ENCODE results near the gene CETN2. TPM values are rescaled to one million over a fixed set of nuclear protein-coding genes. Genes with fewer than 3 reads are reported as not detected.
"Not testable (repeated sequence)": the region's sequence is repeated elsewhere in the genome, so short reads cannot be mapped to it uniquely, and the experiment has no call there.

Gene CETN2
- polyA plus RNA-seq (ENCODE audit: insufficient read length in 4 of 4) = 100 to 1,000 TPM; 119 to 135 (median 132) TPM

- DNase-seq (ENCODE audit: low read depth in 4 of 4, low spot score in 3 of 4) = peak; percentile 72 to 86 (median 86)
These were observed at the start of gene CETN2, which contains the start of gene NSDHL for GRCh38 chrX:152830312-152831305. TSS of gene CETN2 (minus strand) at chrX:152830757. CDS start at chrX:152830710, 47 bp downstream. TSS of gene NSDHL (plus strand) at chrX:152831063. CDS start at chrX:152846325, 15,262 bp downstream.

DNA sequence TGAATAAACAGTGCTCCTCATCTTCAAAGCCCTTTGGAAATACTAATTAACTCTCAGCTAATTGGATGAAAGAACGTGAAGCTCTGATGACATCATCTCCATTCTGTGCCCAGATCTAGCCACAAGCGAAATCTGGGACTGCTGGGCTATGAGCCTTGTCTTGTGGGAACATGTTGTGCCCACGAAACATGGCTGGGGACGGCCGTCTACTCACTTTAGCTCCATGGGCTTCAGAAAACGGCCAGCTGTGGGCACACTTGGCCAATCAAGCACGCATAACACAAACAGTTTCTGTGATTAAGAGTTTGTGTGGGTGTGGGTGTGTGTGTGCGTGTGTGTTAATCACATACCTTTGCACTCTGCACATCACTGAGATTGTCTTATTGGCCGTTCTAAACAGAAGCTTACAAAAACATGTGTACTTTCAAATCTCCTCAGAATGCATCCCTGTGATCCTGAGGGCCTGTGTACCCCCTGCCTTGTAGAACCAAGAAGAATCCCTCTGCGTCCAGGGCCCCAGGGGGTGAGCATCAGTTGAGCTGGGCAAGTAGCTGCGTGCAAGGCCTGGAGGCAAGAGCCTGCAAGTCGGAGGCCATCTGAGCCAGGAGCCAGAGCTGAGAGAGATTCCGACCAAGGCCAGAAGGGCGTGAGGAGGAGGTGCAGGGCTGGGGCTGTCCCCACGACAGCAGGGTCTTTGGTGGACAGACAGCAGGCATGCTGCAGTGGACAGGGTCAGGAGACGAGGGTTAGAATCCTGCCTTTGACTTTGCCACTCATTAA, 48.6 kb upstream of the CETN2 start:
- no peak for DNase-seq (ENCODE audit: low read depth in 4 of 4, low spot score in 3 of 4)

DNA sequence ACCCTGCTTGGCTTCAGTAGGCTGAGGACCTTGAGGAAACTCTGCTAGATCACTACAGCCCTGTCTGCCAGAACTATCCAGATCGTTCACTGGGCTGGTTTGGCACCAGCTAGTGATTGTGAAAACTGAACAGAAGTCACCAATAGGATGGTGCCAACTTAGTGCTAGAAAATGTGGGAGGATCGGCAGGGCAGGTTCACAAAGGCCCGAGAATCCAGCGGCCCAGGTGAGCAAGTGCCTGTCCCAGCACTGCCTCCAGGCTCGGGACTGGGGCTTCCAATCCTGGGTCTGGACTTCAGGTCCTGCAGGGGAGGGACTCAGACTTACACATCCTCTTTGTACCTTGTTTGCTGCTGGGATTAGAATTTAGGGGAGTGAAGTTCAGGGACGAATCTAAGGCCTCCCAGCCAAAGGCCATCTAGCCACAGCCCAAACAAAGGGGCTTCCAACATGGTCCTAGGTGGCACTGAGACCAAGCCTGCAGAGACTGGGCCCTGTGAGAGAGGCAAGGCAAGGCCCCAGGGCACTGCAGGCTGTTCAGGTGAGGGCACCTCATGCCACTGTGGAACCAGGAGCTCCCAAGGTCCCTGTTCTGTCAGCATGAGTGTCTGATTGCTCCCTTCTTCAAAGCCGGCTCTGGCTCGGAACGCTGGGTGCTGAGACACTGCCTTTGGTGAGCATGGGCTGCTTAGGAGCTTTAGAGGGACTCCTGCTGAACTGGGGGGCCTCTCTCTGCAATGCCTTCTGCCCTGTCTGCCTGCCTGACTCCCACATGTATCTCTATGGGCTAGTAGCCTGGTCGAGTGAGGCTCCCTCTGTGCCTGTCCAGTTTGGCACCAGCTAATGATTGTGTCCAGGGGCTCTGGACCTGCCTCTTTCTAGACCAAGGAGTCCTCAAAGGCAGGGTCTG, 46.6 kb upstream of the CETN2 start:
- no peak for DNase-seq (ENCODE audit: low read depth in 4 of 4, low spot score in 3 of 4)

- no peak for DNase-seq (ENCODE audit: low read depth in 4 of 4, low spot score in 3 of 4)
These were observed 42.8 kb upstream of the CETN2 start for GRCh38 chrX:152873361-152873760.

- no peak for DNase-seq (ENCODE audit: low read depth in 4 of 4, low spot score in 3 of 4)
These were observed 42.0 kb upstream of the CETN2 start for GRCh38 chrX:152872522-152872921.

DNA sequence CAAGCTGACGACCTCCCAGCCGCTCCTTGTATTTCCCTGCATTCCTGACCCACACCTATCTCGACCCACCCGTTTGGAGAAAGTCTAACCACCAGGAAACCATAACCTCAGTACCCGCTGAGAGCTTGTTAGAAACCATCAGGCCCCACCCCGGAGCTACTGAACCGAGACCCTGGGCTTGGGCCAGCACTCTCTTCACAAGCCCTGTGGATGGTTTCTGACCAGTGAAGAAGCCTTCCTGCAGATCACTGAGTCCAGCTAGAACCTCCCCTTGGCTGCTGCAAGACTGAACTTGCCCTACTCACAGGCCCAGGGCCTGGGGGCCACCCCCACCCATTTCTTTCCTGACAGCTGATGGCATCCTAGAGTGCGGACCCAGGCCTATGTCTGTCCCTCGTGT, 40.7 kb upstream of the CETN2 start:
- no peak for DNase-seq (ENCODE audit: low read depth in 4 of 4, low spot score in 3 of 4)

DNA sequence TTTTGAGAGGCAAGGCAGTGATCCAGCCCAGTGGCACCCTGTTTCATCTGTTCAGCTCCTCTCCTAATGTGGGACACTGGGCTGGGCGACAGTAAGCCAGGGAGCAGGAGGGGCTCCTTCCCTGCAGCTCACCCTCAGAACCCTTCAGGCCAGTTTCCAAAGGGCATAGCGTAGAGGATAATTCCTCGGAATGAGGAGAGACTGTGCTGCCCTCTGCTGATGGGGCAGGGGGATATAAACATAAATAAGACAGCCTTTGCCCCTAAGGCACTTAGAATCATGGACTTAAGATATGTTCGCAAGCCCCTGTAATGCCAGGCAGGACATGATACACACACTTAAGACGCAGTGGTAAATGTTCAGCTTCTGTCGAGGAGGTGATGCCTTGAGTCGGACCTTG, 39.4 kb upstream of the CETN2 start:
- no peak for DNase-seq (ENCODE audit: low read depth in 4 of 4, low spot score in 3 of 4)

DNA sequence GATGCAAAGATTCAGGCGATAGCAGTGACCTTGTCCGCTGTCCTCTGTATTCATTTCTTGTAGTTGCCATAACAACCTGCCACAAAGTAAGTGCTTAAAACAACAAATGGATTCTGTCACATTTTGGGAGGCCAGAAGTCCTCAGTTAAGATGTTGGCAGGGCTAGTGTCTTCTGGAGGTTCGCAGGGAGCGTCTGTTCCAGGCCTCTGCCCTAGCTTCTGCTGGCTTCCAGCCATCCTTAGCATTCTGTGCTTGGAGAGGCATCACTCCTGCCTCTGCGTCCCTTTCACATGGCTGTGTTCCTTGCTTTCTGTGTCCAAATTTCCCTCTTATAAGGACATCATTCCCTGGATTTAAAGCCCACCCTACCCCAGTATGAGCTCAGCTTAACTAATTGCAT, 35.8 kb upstream of the CETN2 start:
- DNase-seq (ENCODE audit: low read depth in 4 of 4, low spot score in 3 of 4) = no peak

- DNase-seq (ENCODE audit: low read depth in 4 of 4, low spot score in 3 of 4) = no peak
These were observed 34.8 kb upstream of the CETN2 start for GRCh38 chrX:152865232-152865920.

- no peak for DNase-seq (ENCODE audit: low read depth in 4 of 4, low spot score in 3 of 4)
These were observed 31.3 kb upstream of the CETN2 start for GRCh38 chrX:152861826-152862225.

GRCh38 chrX:152861116-152861515, 30.6 kb upstream of the CETN2 start:
- DNase-seq (ENCODE audit: low read depth in 4 of 4, low spot score in 3 of 4) = no peak

DNA sequence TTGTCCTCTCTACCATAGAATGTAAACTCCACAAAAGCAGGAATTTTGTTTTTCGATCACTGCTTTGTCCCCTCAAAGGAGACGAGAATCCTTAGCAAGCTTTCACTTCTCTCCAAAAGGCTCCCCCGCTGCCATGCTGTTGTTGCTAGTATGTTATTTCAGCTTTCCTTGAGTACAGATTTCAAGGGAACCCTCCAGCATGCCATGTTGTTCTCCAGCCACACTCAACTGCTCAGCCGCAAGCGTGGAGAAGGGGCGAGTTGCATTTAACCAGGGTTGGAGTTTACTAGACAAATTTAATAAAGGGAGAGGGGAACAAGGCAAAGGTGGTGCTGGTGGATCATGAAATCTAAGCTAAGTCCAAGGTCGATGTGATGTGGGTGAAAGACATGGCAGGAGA, 23.4 kb upstream of the CETN2 start:
- DNase-seq (ENCODE audit: low read depth in 4 of 4, low spot score in 3 of 4) = no peak

DNA sequence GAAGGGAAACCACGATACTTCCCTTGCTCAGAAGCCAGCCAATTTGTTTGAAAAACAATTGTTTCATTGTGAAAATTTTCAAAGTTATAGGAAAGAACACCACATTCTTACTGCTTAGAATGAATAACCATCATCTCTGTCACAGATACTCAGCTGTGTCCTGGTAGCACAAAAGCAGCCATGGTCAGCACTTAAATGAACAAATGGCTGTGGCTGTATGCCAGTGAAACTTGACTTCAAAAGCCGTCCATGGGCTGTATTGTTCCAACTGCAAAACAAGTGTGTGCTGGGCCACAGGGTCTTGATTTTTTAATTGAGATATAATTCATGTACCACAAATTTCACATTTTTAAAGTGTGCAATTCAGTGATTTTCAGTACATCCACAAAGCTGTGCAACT, 19.9 kb upstream of the CETN2 start:
- DNase-seq (ENCODE audit: low read depth in 4 of 4, low spot score in 3 of 4) = no peak

GRCh38 chrX:152847281-152847680, 16.7 kb upstream of the CETN2 start:
- DNase-seq (ENCODE audit: low read depth in 4 of 4, low spot score in 3 of 4) = no peak

DNA sequence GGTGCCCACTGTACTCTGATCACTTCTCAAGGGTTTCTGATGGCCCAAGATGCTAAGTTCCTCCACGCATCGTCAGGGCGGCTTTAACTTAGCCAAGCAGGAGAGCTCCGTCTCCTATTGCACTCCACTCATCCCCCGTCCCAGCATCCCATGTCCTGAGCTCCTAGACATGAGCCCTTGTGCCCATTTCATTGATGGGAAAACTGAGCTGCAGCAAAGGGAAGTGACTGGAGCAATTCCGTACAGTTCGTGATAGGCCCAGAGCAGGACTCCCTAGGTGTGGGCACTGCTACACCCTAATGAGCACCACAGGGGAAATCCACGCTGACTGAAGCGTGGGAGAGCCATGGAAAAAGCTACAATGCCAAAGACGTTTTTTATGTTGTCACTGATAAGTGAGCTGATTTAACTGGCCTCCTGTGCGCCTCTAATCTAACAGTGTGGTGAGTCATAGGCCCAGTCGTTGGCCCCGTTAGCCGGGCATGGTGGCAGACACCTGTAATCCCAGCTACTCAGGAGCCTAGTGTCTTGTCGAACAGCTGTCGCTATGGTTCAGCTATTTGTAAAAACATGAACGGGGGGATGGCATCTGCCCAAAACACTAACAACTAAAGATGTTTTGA, 15.2 kb upstream of the CETN2 start:
- DNase-seq (ENCODE audit: low read depth in 4 of 4, low spot score in 3 of 4) = no peak

DNA sequence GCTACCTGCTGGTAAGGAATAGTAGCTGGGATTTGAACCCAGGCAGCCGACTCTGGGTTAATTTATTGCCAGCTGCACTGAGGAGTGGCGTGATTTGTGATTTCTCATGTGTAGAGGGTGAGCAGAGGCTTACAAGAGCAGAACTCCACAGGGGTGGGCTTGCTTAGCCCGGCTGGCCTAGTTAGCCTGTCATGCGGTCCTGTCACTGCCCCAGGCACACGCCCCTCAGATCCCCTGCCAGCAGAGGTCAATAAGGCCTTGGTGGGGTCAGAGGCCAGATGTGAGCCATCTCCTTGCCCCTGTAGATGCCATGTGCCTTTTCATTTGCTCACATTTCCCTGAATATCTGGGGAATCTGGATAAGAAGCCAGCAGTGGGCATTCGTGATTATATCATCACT, 13.7 kb upstream of the CETN2 start:
- no peak for DNase-seq (ENCODE audit: low read depth in 4 of 4, low spot score in 3 of 4)

DNA sequence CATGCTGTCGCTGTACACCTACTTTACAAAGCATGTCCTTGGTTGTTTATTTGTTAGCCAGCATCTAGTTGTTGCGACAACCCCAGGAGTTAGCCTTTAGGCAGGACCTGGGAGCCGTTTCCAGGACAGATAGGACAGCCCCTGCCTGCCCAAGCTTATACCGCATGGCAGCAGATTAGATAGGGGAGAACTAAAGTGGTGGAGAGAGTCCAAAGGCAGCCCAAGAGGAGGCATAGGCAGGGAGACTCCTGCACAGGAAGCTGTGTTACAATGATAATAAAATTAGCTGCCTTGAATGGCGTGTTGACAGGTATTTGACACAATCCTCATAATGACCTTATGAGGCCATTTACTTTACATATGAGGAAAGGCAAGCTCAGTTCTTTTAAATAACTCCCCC, 13.3 kb upstream of the CETN2 start:
- no peak for DNase-seq (ENCODE audit: low read depth in 4 of 4, low spot score in 3 of 4)

- no peak for DNase-seq (ENCODE audit: low read depth in 4 of 4, low spot score in 3 of 4)
These were observed 12.3 kb upstream of the CETN2 start for GRCh38 chrX:152842772-152843338.

DNA sequence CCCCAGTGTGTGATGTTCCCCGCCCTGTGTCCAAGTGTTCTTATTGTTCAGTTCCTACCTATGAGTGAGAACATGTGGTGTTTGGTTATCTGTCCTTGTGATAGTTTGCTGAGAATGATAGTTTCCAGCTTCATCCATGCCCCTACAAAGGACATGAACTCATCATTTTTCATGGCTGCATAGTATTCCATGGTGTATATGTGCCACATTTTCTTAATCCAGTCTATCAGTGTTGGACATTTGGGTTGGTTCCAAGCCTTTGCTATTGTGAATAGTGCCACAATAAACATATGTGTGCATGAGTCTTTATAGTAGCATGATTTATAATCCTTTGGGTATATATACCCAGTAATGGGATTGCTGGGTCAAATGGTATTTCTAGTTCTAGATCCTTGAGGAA, 4.9 kb upstream of the CETN2 start:
- DNase-seq (ENCODE audit: low read depth in 4 of 4, low spot score in 3 of 4) = not testable (repeated sequence)

All from right renal pelvis (tissue), 4 donors.